ENCODE measurements around the gene TERB2.

The TERB2 gene

DNA sequence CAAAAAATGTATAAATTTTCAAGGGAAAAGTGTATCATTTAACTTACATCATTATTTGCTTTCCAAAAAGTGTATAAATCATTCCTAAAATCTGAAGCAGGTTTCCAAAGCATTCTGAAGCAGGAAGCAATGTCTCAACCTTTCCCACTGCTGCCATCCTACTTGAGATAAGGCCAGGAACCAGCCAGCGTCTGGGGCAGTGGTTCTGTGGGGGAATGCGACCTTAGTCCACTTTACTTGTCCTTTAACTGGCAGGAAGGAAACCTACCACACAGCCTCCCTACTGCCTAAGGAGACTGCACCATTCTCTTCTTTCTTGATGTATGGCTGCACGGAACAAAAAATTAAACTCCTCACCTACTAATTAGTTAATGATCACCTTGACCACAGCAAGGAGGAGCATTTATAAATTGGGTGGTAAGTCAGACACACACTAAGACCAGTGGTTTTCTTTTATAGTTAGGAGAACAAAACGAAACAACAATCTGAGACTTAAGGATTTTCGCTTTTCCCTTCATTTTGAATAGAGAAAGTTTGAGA, 70.2 kb downstream of the TERB2 start:
- DNase-seq (ENCODE audit: insufficient read length, low spot score): no peak
- no peak for FAIRE-seq
- TF ChIP-seq, protein P1, sequence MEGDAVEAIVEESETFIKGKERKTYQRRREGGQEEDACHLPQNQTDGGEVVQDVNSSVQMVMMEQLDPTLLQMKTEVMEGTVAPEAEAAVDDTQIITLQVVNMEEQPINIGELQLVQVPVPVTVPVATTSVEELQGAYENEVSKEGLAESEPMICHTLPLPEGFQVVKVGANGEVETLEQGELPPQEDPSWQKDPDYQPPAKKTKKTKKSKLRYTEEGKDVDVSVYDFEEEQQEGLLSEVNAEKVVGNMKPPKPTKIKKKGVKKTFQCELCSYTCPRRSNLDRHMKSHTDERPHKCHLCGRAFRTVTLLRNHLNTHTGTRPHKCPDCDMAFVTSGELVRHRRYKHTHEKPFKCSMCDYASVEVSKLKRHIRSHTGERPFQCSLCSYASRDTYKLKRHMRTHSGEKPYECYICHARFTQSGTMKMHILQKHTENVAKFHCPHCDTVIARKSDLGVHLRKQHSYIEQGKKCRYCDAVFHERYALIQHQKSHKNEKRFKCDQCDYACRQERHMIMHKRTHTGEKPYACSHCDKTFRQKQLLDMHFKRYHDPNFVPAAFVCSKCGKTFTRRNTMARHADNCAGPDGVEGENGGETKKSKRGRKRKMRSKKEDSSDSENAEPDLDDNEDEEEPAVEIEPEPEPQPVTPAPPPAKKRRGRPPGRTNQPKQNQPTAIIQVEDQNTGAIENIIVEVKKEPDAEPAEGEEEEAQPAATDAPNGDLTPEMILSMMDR (IDR thresholded peaks at IDR 0.05; ENCODE audit: insufficient read depth, missing control alignments): no peak

DNA sequence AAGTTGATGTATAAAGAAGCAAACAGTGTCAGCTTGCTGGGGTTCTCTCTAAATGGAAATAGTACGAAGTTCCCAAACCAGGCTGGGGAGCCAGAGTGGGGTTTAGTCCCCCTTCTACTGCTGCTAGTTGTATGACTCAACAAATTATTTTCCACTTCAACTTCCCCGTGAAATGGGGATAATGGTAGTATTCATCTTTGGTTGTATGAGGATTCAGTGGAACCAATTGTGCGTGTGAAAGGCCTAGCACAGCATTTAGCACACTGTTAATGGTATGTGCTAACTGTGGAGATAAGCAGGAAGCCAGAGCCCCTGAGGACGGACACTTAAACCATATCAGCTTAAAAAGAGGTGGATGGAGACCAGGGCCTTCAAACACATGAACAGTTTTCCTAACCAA, 70.7 kb downstream of the TERB2 start:
- DNase-seq (ENCODE audit: insufficient read length, low spot score) (no peak), FAIRE-seq (no peak)
- TF ChIP-seq, protein P1 (IDR thresholded peaks at IDR 0.05; ENCODE audit: insufficient read depth, missing control alignments): no peak
